ENCODE measurements around the gene ADGRE3. TPM values are rescaled to one million over a fixed set of nuclear protein-coding genes. Genes with fewer than 3 reads are reported as not detected.

The ADGRE3 gene
- total RNA-seq, 4 donors from 2014 or later = 0.50 TPM; not detected in 3

- no peak overlapping the region for H3K27ac ChIP-seq (replicated peaks in 1 of 4)
- TF ChIP-seq POLR2AphosphoS5 (IDR thresholded peaks at IDR 0.05) (no peak), EP300 (IDR thresholded peaks at IDR 0.05) (no peak), CTCF (IDR thresholded peaks at IDR 0.05) (no peak), POLR2A (IDR thresholded peaks at IDR 0.05; ENCODE audit: low read depth) (no peak)
- H3K27me3 ChIP-seq = peaks cover 0 to 9% (median 0%) of the 10 kb centered on the region in 4 donors
- intact Hi-C loops (cut with DNase I) = no loop called here
- no peaks in the 10 kb centered on the region for H3K4me1 ChIP-seq
- H3K4me3 ChIP-seq = no peak overlapping the region
- WGBS = 74% methylated on average over 2 of the region's 2 CpGs
- DNase-seq (ENCODE audit: extremely low spot score) = no peak
- H3K9me3 ChIP-seq = no peaks in the 10 kb centered on the region
- no peaks in the 10 kb centered on the region for H3K36me3 ChIP-seq
These were observed 7.4 kb upstream of the ADGRE3 start for GRCh38 chr19:14682084-14682483.

GRCh38 chr19:14678199-14678598 lies 3.6 kb upstream of the ADGRE3 start:
- peaks cover 0 to 32% (median 2%) of the 10 kb centered on the region in 4 donors for H3K27me3 ChIP-seq
- WGBS = 79% methylated on average over 9 of the region's 9 CpGs

GRCh38 chr19:14677464-14677863 lies 2.8 kb upstream of the ADGRE3 start:
- no peak overlapping the region for H3K4me3 ChIP-seq
- no peak overlapping the region for H3K27ac ChIP-seq (replicated peaks in 1 of 4)
- no peaks in the 10 kb centered on the region for H3K36me3 ChIP-seq
- intact Hi-C loops (cut with DNase I) = no loop called here
- DNase-seq (ENCODE audit: extremely low spot score) = no peak
- TF ChIP-seq POLR2A (IDR thresholded peaks at IDR 0.05; ENCODE audit: low read depth) (no peak), CTCF (IDR thresholded peaks at IDR 0.05) (no peak), EP300 (IDR thresholded peaks at IDR 0.05) (no peak), POLR2AphosphoS5 (IDR thresholded peaks at IDR 0.05) (no peak)
- 85% methylated on average over 6 of the region's 6 CpGs for WGBS
- no peaks in the 10 kb centered on the region for H3K4me1 ChIP-seq
- H3K9me3 ChIP-seq = no peaks in the 10 kb centered on the region
- H3K27me3 ChIP-seq = peaks cover 0 to 31% (median 2%) of the 10 kb centered on the region in 4 donors

More at GRCh38 chr19:14678199-14678598, 3.6 kb upstream of the ADGRE3 start:
- Histone ChIP-seq H3K36me3 (no peaks in the 10 kb centered on the region), H3K4me3 (no peak overlapping the region), H3K4me1 (no peaks in the 10 kb centered on the region), H3K9me3 (no peaks in the 10 kb centered on the region), H3K27ac (replicated peaks in 1 of 4) (no peak overlapping the region)
- TF ChIP-seq EP300 (IDR thresholded peaks at IDR 0.05) (no peak), POLR2A (IDR thresholded peaks at IDR 0.05; ENCODE audit: low read depth) (no peak), CTCF (IDR thresholded peaks at IDR 0.05) (no peak), POLR2AphosphoS5 (IDR thresholded peaks at IDR 0.05) (no peak)
- intact Hi-C loops (cut with DNase I) = no loop called here
- no peak for DNase-seq (ENCODE audit: extremely low spot score)

GRCh38 chr19:14676762-14677161 lies 2.1 kb upstream of the ADGRE3 start:
- H3K27ac ChIP-seq (replicated peaks in 1 of 4) = no peak overlapping the region
- no peaks in the 10 kb centered on the region for H3K36me3 ChIP-seq
- peaks cover 0 to 32% (median 2%) of the 10 kb centered on the region in 4 donors for H3K27me3 ChIP-seq
- 83% methylated on average over 10 of the region's 10 CpGs for WGBS
- no peak for DNase-seq (ENCODE audit: extremely low spot score)
- TF ChIP-seq EP300 (IDR thresholded peaks at IDR 0.05) (no peak), POLR2AphosphoS5 (IDR thresholded peaks at IDR 0.05) (no peak), CTCF (IDR thresholded peaks at IDR 0.05) (no peak), POLR2A (IDR thresholded peaks at IDR 0.05; ENCODE audit: low read depth) (no peak)
- no peaks in the 10 kb centered on the region for H3K4me1 ChIP-seq
- no peak overlapping the region for H3K4me3 ChIP-seq
- intact Hi-C loops (cut with DNase I) = no loop called here
- no peaks in the 10 kb centered on the region for H3K9me3 ChIP-seq

GRCh38 chr19:14673088-14673487 lies 1.6 kb downstream of the ADGRE3 start:
- peaks cover 0 to 51% (median 2%) of the 10 kb centered on the region in 4 donors for H3K27me3 ChIP-seq
- no peaks in the 10 kb centered on the region for H3K4me1 ChIP-seq
- no peak overlapping the region for H3K27ac ChIP-seq (replicated peaks in 1 of 4)
- no peaks in the 10 kb centered on the region for H3K36me3 ChIP-seq
- 78% methylated on average over 1 of the region's 1 CpG for whole genome bisulfite sequencing
- TF ChIP-seq EP300 (IDR thresholded peaks at IDR 0.05) (no peak), CTCF (IDR thresholded peaks at IDR 0.05) (no peak), POLR2AphosphoS5 (IDR thresholded peaks at IDR 0.05) (no peak), POLR2A (IDR thresholded peaks at IDR 0.05; ENCODE audit: low read depth) (no peak)
- DNase-seq (ENCODE audit: extremely low spot score) = no peak
- H3K4me3 ChIP-seq = no peak overlapping the region
- peaks cover 0 to 13% (median 6%) of the 10 kb centered on the region in 4 donors for H3K9me3 ChIP-seq
- intact Hi-C loops (cut with DNase I) = no loop called here
